Smooth muscle cell (in vitro differentiated cells): Measurements from ENCODE around the gene MINDY4B. TPM values are rescaled to one million over a fixed set of nuclear protein-coding genes. Genes with fewer than 3 reads are reported as not detected.

Experiments used
- DNase-seq: peaks from one replicate; lab custom pipeline; 2025; ENCODE audit not compliant: unreplicated experiment; lab: John Stamatoyannopoulos, UW
- H2AFZ ChIP-seq: fragments of 200-600 bp; sonication (generic); 2 replicates; pipeline ENCODE4 v1.6.0; 2016; ENCODE audit warnings: antibody characterized with exemption, low read depth, mild to moderate bottlenecking
- H3F3A ChIP-seq: fragments of 200-600 bp; sonication (generic); 2 replicates; pipeline ENCODE4 v1.6.0; 2017; ENCODE audit warnings: antibody characterized with exemption, low read depth
- H3K27ac ChIP-seq: fragments of 200-600 bp; sonication (generic); 2 replicates; pipeline ENCODE4 v1.5.1; 2016; ENCODE audit warnings: low read depth, mild to moderate bottlenecking
- H3K27me3 ChIP-seq: fragments of 200-600 bp; sonication (generic); 2 replicates; pipeline ENCODE4 v1.6.1; 2016; ENCODE audit warnings: low read depth, mild to moderate bottlenecking
- H3K36me3 ChIP-seq: fragments of 200-600 bp; sonication (generic); 2 replicates; pipeline ENCODE4 v1.5.1; 2016; ENCODE audit warnings: low read depth
- H3K4me1 ChIP-seq: fragments of 200-600 bp; sonication (generic); 2 replicates; pipeline ENCODE4 v1.5.1; 2016; ENCODE audit warnings: low read depth
- H3K4me2 ChIP-seq: fragments of 200-600 bp; sonication (generic); 2 replicates; pipeline ENCODE4 v1.6.0; 2016; ENCODE audit warnings: mild to moderate bottlenecking
- H3K4me3 ChIP-seq: fragments of 200-600 bp; sonication (generic); 2 replicates; pipeline ENCODE4 v1.5.1; 2016; ENCODE audit warnings: mild to moderate bottlenecking
- H3K79me2 ChIP-seq: fragments of 200-600 bp; sonication (generic); 2 replicates; pipeline ENCODE4 v1.6.0; 2016; ENCODE audit warnings: low read depth, mild to moderate bottlenecking
- H3K9ac ChIP-seq: fragments of 200-600 bp; sonication (generic); 2 replicates; pipeline ENCODE4 v1.6.0; 2016; ENCODE audit warnings: low read depth
- H3K9me3 ChIP-seq: fragments of 200-600 bp; sonication (generic); replicated peaks from 2 replicates; pipeline ENCODE4 v1.5.1; 2016; ENCODE audit warnings: low read depth
- H4K20me1 ChIP-seq: fragments of 200-600 bp; sonication (generic); 2 replicates; pipeline ENCODE4 v1.6.0; 2016; ENCODE audit warnings: low read depth
- CTCF ChIP-seq: fragments of 200-600 bp; sonication (generic); IDR thresholded peaks from 2 replicates; pipeline ENCODE4 v1.5.1; 2017; ENCODE audit warnings: borderline replicate concordance, mild to moderate bottlenecking, antibody characterized with exemption; ENCODE audit not compliant: insufficient read depth, poor library complexity, severe bottlenecking
- WGBS: methylation state at CpG from one replicate; pipeline ENCODE4 v1.1.7; 2016; ENCODE audit warnings: low lambda C conversion rate; 5-methylcytosine and 5-hydroxymethylcytosine counted together
- polyA plus RNA-seq: library from polyadenylated mRNA; unstranded; fragments of >200 nt; fragmentation: Nextera tagmentation; extraction: Ambion mirVana; gene quantifications from 2 replicates; pipeline ENCODE4 v1.2.1, GENCODE V29; 2016
- total RNA-seq: library from RNA; depleted of rRNA; stranded (reverse); fragments of >200 nt; gene quantifications from 2 replicates; pipeline ENCODE4 v1.2.3, GENCODE V29; 2014

Gene MINDY4B
- total RNA-seq (not detected in 2 replicates), polyA plus RNA-seq (not detected in 2 replicates)

DNA sequence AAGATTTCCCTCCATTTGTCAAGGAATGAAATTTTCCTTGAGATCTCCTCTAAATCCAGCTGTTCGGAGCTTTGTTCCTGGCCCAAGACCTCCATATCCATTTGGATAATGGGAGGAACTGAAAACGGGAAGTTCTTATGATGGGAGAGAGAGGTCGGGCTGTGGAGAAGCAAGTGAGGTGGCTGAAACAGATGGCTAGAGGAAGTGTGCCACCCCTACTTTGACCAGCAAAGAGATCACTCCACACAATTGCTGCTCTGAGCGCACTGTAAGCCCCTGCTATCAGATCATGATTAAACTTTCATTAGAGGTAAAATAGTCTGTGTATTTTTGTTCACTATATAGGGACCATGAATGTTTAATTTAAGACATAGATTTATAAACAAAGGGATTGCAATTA is at the start of gene MINDY4B:
TSS of gene MINDY4B (minus strand) at position 101 of the 400 bp plus-strand sequence. CDS start at position 101, 0 bp downstream.
- Histone ChIP-seq H3K27me3 (peaks cover 26% of the 10 kb centered on the region), H3K27ac (no peak within 1 kb of the TSS), H3K4me2 (no peak within 1 kb of the TSS), H3K4me3 (no peak within 1 kb of the TSS), H3K4me1 (no peaks in the 10 kb centered on the region), H4K20me1 (no peaks in the 10 kb centered on the region), H3F3A (no peaks in the 10 kb centered on the region), H3K79me2 (no peaks in the 10 kb centered on the region), H3K9ac (no peak within 1 kb of the TSS), H3K9me3 (no peaks in the 10 kb centered on the region), H3K36me3 (no peaks in the 10 kb centered on the region), H2AFZ (no peak within 1 kb of the TSS)
- no peak for DNase-seq
- TF ChIP-seq CTCF: no peak
- WGBS: 89% methylated on average over 4 of the region's 4 CpGs

GRCh38 chr3:150951923-150952322 is 46.7 kb upstream of the MINDY4B start:
- no peak overlapping the region for H3K9ac ChIP-seq
- 94% methylated on average over 13 of the region's 13 CpGs for WGBS

GRCh38 chr3:150945226-150946032 is 40.2 kb upstream of the MINDY4B start:
- WGBS: 62% methylated on average over 3 of the region's 3 CpGs
- Histone ChIP-seq H3K4me2 (no peak overlapping the region), H2AFZ (no peak overlapping the region), H3K27ac (no peak overlapping the region), H3K4me1 (no peaks in the 10 kb centered on the region), H3K4me3 (no peak overlapping the region), H3K9me3 (no peaks in the 10 kb centered on the region), H3K79me2 (no peaks in the 10 kb centered on the region), H3K27me3 (peaks cover 11% of the 10 kb centered on the region), H3K9ac (no peak overlapping the region), H4K20me1 (no peaks in the 10 kb centered on the region), H3F3A (no peaks in the 10 kb centered on the region), H3K36me3 (no peaks in the 10 kb centered on the region)
- TF ChIP-seq CTCF: no peak
- no peak for DNase-seq

More at GRCh38 chr3:150951923-150952322, 46.7 kb upstream of the MINDY4B start:
- no peak overlapping the region for H3K27ac ChIP-seq
- no peak overlapping the region for H2AFZ ChIP-seq
- no peaks in the 10 kb centered on the region for H3K4me1 ChIP-seq
- H3K4me3 ChIP-seq: no peak overlapping the region
- DNase-seq: no peak
- TF ChIP-seq CTCF: no peak
- H3K79me2 ChIP-seq: no peaks in the 10 kb centered on the region
- H3F3A ChIP-seq: no peaks in the 10 kb centered on the region
- H3K4me2 ChIP-seq: no peak overlapping the region
- H3K36me3 ChIP-seq: no peaks in the 10 kb centered on the region
- no peaks in the 10 kb centered on the region for H3K9me3 ChIP-seq
- no peaks in the 10 kb centered on the region for H4K20me1 ChIP-seq
- H3K27me3 ChIP-seq: peaks cover 24% of the 10 kb centered on the region
